WTC11 (cell line): Measurements from ENCODE around the gene RBBP6. TPM values are rescaled to one million over a fixed set of nuclear protein-coding genes. Genes with fewer than 3 reads are reported as not detected.

Experiments used
- ATAC-seq: fragments of 200-7000 bp; cut with Tn5 transposase; 2 replicates; pipeline ENCODE4 v1.10.0; 2021; ENCODE audit warnings: mild to moderate bottlenecking, moderate library complexity
- CTCF ChIA-PET: fragments of 300-600 bp; sonication (Branson Sonifier 250); formaldehyde crosslinking; loops from one replicate; lab custom pipeline; 2021; ENCODE audit warnings: antibody characterized with exemption; lab: Charles Lee
- POLR2A ChIA-PET: fragments of 350-600 bp; sonication (Branson Sonifier 250); formaldehyde crosslinking; loops from one replicate; lab custom pipeline; 2021; ENCODE audit warnings: antibody characterized with exemption; lab: Charles Lee
- DNase-seq: peaks from one replicate; pipeline ENCODE4 v3.0.0; 2021; ENCODE audit warnings: low spot score
- H3K27ac Mint-ChIP-seq: 2 replicates; pipeline ENCODE4 v1.8.0; 2021; ENCODE audit warnings: mixed read lengths
- H3K27me3 Mint-ChIP-seq: 2 replicates; pipeline ENCODE4 v1.8.0; 2021; ENCODE audit warnings: low read depth, mild to moderate bottlenecking, moderate library complexity, mixed read lengths
- H3K36me3 Mint-ChIP-seq: 2 replicates; pipeline ENCODE4 v1.8.0; 2021; ENCODE audit warnings: mixed read lengths
- H3K4me1 Mint-ChIP-seq: 2 replicates; pipeline ENCODE4 v1.8.0; 2022; ENCODE audit warnings: mixed read lengths
- H3K4me3 Mint-ChIP-seq: 2 replicates; pipeline ENCODE4 v1.8.0; 2021; ENCODE audit warnings: mild to moderate bottlenecking, moderate library complexity, mixed read lengths
- H3K9me3 Mint-ChIP-seq: 2 replicates; pipeline ENCODE4 v1.8.0; 2021; ENCODE audit warnings: mixed read lengths
- ATF1 ChIP-seq: sonication (generic); formaldehyde crosslinking; IDR thresholded peaks from 2 replicates; pipeline ENCODE4 v1.8.1; 2023; ENCODE audit warnings: mild to moderate bottlenecking, moderate library complexity, missing genetic modification reagents
- CBFB ChIP-seq: sonication (generic); formaldehyde crosslinking; IDR thresholded peaks from 2 replicates; pipeline ENCODE4 v1.8.1; 2022; ENCODE audit warnings: mild to moderate bottlenecking, low read depth, missing genetic modification reagents
- CREM ChIP-seq: sonication (generic); formaldehyde crosslinking; IDR thresholded peaks from 2 replicates; pipeline ENCODE4 v1.8.1; 2022; ENCODE audit warnings: mild to moderate bottlenecking, missing genetic modification reagents, moderate library complexity
- E2F5 ChIP-seq: sonication (generic); formaldehyde crosslinking; IDR thresholded peaks from 2 replicates; pipeline ENCODE4 v1.8.1; 2022; ENCODE audit warnings: mild to moderate bottlenecking, moderate library complexity, missing genetic modification reagents
- ESRRA ChIP-seq: sonication (generic); formaldehyde crosslinking; IDR thresholded peaks from 2 replicates; pipeline ENCODE4 v1.8.1; 2022; ENCODE audit warnings: mild to moderate bottlenecking, missing genetic modification reagents, borderline replicate concordance
- FOXJ3 ChIP-seq: sonication (generic); formaldehyde crosslinking; IDR thresholded peaks from 2 replicates; pipeline ENCODE4 v1.9.0; 2021; ENCODE audit warnings: missing genetic modification reagents, mild to moderate bottlenecking, borderline replicate concordance
- GRHL2 ChIP-seq: fragments of 250-450 bp; sonication (Bioruptor Pico); IDR thresholded peaks from 2 replicates; pipeline ENCODE4 v1.8.0; 2022; ENCODE audit warnings: mild to moderate bottlenecking, moderate library complexity; ENCODE audit not compliant: insufficient replicate concordance, severe bottlenecking
- HMGA2 ChIP-seq: fragments of 250-450 bp; sonication (Bioruptor Pico); IDR thresholded peaks from 2 replicates; pipeline ENCODE4 v1.4.0; 2021; ENCODE audit warnings: mild to moderate bottlenecking, moderate library complexity
- MYBL2 ChIP-seq: sonication (generic); formaldehyde crosslinking; IDR thresholded peaks from 2 replicates; pipeline ENCODE4 v1.8.1; 2023; ENCODE audit warnings: mild to moderate bottlenecking, moderate library complexity, missing genetic modification reagents
- NFATC4 ChIP-seq: fragments of 250-450 bp; sonication (Bioruptor Pico); IDR thresholded peaks from 2 replicates; pipeline ENCODE4 v1.9.0; 2021; ENCODE audit warnings: mild to moderate bottlenecking
- NFE2L1 ChIP-seq: sonication (generic); formaldehyde crosslinking; IDR thresholded peaks from 2 replicates; pipeline ENCODE4 v1.8.1; 2023; ENCODE audit warnings: missing genetic modification reagents
- NR1H2 ChIP-seq: sonication (generic); formaldehyde crosslinking; IDR thresholded peaks from 2 replicates; pipeline ENCODE4 v1.9.0; 2021; ENCODE audit warnings: mild to moderate bottlenecking, moderate library complexity, missing genetic modification reagents
- OVOL2 ChIP-seq: fragments of 250-450 bp; sonication (Bioruptor Pico); IDR thresholded peaks from 2 replicates; pipeline ENCODE4 v1.9.0; 2021; ENCODE audit warnings: mild to moderate bottlenecking, borderline replicate concordance
- TEAD1 ChIP-seq: sonication (generic); formaldehyde crosslinking; IDR thresholded peaks from 2 replicates; pipeline ENCODE4 v1.8.0; 2022; ENCODE audit warnings: mild to moderate bottlenecking, missing genetic modification reagents
- TEAD4 ChIP-seq: sonication (generic); formaldehyde crosslinking; IDR thresholded peaks from 2 replicates; pipeline ENCODE4 v1.8.0; 2022; ENCODE audit warnings: mild to moderate bottlenecking, missing genetic modification reagents
- ZNF232 ChIP-seq: sonication (generic); formaldehyde crosslinking; IDR thresholded peaks from 2 replicates; pipeline ENCODE4 v1.8.0; 2022; ENCODE audit warnings: mild to moderate bottlenecking, missing genetic modification reagents
- ZNF396 ChIP-seq: fragments of 250-450 bp; sonication (Bioruptor Pico); IDR thresholded peaks from 2 replicates; pipeline ENCODE4 v1.8.0; 2021; ENCODE audit warnings: mild to moderate bottlenecking, moderate library complexity, borderline replicate concordance
- ZNF416 ChIP-seq: fragments of 250-450 bp; sonication (Bioruptor Pico); IDR thresholded peaks from 2 replicates; pipeline ENCODE4 v1.9.0; 2021; ENCODE audit warnings: mild to moderate bottlenecking, inconsistent platforms
- ZNF423 ChIP-seq: fragments of 250-450 bp; sonication (Bioruptor Pico); IDR thresholded peaks from 2 replicates; pipeline ENCODE4 v2.1.2; 2022; ENCODE audit warnings: mild to moderate bottlenecking, moderate library complexity
- total RNA-seq: library from RNA; stranded (reverse); gene quantifications from 3 replicates; pipeline ENCODE4 v1.2.3, GENCODE V29; 2021
- TF ChIP-seq, protein P1 (sequence below): sonication (generic); formaldehyde crosslinking; IDR thresholded peaks from 2 replicates; pipeline ENCODE4 v1.8.0; 2023; ENCODE audit warnings: missing genetic modification reagents, mild to moderate bottlenecking, borderline replicate concordance
- TF ChIP-seq, protein P2 (sequence below): sonication (generic); formaldehyde crosslinking; IDR thresholded peaks from 2 replicates; pipeline ENCODE4 v1.8.0; 2023; ENCODE audit warnings: missing genetic modification reagents
- TF ChIP-seq, protein P3 (sequence below): sonication (generic); formaldehyde crosslinking; IDR thresholded peaks from 2 replicates; pipeline ENCODE4 v1.8.1; 2022; ENCODE audit warnings: mild to moderate bottlenecking, missing genetic modification reagents, moderate library complexity, borderline replicate concordance
- TF ChIP-seq, protein P4 (sequence below): fragments of 250-450 bp; sonication (Bioruptor Pico); IDR thresholded peaks from 2 replicates; pipeline ENCODE4 v1.9.0; 2021; ENCODE audit warnings: mild to moderate bottlenecking

Gene RBBP6
- total RNA-seq, 1 experiment from 2014 or later, result 62.4 TPM

DNA sequence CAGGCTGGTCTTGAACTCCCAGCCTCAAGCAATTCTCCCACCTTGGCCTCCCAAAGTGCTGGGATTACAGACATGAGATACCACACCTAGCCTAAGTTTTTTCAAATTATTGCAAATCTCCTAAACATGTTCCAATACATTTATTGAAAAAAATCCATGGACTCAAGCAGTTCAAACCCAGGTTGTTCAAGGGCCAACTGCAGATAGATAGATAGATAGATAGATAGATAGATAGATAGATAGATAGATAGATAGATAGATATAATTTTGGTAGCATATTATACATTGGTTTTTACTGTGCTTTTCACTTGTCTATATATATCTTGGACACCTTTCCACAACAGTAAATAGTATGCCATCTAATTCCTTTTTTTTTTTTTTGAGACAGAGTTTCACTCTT is 20.9 kb upstream of the RBBP6 start:
- CTCF ChIA-PET, result no interaction called here
- Mint-ChIP-seq H3K27ac (no peak overlapping the region), H3K27me3 (no peaks in the 10 kb centered on the region; the same call in 1 of the 2 replicates), H3K9me3 (no peaks in the 10 kb centered on the region), H3K4me3 (no peak overlapping the region), H3K36me3 (no peaks in the 10 kb centered on the region), H3K4me1 (no peaks in the 10 kb centered on the region)
- TF ChIP-seq TEAD1 (no peak), CREM (CRISPR knock-in tag) (no peak), TEAD4 (CRISPR knock-in tag) (no peak), NFATC4 (CRISPR knock-in tag) (no peak), OVOL2 (CRISPR knock-in tag) (no peak), ESRRA (CRISPR knock-in tag) (no peak), ZNF416 (CRISPR knock-in tag) (no peak), ZNF232 (CRISPR knock-in tag) (no peak), HMGA2 (CRISPR knock-in tag) (no peak)
- TF ChIP-seq, protein P1, sequence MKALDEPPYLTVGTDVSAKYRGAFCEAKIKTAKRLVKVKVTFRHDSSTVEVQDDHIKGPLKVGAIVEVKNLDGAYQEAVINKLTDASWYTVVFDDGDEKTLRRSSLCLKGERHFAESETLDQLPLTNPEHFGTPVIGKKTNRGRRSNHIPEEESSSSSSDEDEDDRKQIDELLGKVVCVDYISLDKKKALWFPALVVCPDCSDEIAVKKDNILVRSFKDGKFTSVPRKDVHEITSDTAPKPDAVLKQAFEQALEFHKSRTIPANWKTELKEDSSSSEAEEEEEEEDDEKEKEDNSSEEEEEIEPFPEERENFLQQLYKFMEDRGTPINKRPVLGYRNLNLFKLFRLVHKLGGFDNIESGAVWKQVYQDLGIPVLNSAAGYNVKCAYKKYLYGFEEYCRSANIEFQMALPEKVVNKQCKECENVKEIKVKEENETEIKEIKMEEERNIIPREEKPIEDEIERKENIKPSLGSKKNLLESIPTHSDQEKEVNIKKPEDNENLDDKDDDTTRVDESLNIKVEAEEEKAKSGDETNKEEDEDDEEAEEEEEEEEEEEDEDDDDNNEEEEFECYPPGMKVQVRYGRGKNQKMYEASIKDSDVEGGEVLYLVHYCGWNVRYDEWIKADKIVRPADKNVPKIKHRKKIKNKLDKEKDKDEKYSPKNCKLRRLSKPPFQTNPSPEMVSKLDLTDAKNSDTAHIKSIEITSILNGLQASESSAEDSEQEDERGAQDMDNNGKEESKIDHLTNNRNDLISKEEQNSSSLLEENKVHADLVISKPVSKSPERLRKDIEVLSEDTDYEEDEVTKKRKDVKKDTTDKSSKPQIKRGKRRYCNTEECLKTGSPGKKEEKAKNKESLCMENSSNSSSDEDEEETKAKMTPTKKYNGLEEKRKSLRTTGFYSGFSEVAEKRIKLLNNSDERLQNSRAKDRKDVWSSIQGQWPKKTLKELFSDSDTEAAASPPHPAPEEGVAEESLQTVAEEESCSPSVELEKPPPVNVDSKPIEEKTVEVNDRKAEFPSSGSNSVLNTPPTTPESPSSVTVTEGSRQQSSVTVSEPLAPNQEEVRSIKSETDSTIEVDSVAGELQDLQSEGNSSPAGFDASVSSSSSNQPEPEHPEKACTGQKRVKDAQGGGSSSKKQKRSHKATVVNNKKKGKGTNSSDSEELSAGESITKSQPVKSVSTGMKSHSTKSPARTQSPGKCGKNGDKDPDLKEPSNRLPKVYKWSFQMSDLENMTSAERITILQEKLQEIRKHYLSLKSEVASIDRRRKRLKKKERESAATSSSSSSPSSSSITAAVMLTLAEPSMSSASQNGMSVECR (CRISPR knock-in tag), result no peak
- POLR2A ChIA-PET, result no interaction called here
- DNase-seq (no peak), ATAC-seq (no peak)

- H3K4me1 Mint-ChIP-seq, result no peaks in the 10 kb centered on the region
Measured at GRCh38 chr16:24520983-24521382, 18.4 kb upstream of the RBBP6 start.

More at GRCh38 chr16:24520983-24521382, 18.4 kb upstream of the RBBP6 start:
- no peak overlapping the region for H3K27ac Mint-ChIP-seq
- no peaks in the 10 kb centered on the region for H3K9me3 Mint-ChIP-seq
- DNase-seq (no peak), ATAC-seq (no peak)
- TF ChIP-seq, protein P2, sequence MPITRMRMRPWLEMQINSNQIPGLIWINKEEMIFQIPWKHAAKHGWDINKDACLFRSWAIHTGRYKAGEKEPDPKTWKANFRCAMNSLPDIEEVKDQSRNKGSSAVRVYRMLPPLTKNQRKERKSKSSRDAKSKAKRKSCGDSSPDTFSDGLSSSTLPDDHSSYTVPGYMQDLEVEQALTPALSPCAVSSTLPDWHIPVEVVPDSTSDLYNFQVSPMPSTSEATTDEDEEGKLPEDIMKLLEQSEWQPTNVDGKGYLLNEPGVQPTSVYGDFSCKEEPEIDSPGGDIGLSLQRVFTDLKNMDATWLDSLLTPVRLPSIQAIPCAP, result no peak
- no peak for TF ChIP-seq E2F5 (CRISPR knock-in tag)
- no peak for TF ChIP-seq ZNF423 (CRISPR knock-in tag)
- no peak for TF ChIP-seq NFE2L1 (CRISPR knock-in tag)
- TF ChIP-seq, protein P3, sequence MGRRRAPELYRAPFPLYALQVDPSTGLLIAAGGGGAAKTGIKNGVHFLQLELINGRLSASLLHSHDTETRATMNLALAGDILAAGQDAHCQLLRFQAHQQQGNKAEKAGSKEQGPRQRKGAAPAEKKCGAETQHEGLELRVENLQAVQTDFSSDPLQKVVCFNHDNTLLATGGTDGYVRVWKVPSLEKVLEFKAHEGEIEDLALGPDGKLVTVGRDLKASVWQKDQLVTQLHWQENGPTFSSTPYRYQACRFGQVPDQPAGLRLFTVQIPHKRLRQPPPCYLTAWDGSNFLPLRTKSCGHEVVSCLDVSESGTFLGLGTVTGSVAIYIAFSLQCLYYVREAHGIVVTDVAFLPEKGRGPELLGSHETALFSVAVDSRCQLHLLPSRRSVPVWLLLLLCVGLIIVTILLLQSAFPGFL (CRISPR knock-in tag), result no peak
- TF ChIP-seq GRHL2 (CRISPR knock-in tag), result no peak
- no peak for TF ChIP-seq ZNF396 (CRISPR knock-in tag)
- TF ChIP-seq NR1H2 (CRISPR knock-in tag), result no peak
- TF ChIP-seq, protein P4, sequence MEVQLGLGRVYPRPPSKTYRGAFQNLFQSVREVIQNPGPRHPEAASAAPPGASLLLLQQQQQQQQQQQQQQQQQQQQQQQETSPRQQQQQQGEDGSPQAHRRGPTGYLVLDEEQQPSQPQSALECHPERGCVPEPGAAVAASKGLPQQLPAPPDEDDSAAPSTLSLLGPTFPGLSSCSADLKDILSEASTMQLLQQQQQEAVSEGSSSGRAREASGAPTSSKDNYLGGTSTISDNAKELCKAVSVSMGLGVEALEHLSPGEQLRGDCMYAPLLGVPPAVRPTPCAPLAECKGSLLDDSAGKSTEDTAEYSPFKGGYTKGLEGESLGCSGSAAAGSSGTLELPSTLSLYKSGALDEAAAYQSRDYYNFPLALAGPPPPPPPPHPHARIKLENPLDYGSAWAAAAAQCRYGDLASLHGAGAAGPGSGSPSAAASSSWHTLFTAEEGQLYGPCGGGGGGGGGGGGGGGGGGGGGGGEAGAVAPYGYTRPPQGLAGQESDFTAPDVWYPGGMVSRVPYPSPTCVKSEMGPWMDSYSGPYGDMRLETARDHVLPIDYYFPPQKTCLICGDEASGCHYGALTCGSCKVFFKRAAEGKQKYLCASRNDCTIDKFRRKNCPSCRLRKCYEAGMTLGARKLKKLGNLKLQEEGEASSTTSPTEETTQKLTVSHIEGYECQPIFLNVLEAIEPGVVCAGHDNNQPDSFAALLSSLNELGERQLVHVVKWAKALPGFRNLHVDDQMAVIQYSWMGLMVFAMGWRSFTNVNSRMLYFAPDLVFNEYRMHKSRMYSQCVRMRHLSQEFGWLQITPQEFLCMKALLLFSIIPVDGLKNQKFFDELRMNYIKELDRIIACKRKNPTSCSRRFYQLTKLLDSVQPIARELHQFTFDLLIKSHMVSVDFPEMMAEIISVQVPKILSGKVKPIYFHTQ (CRISPR knock-in tag), result no peak
- no peak for TF ChIP-seq ZNF232 (CRISPR knock-in tag)
- TF ChIP-seq FOXJ3 (CRISPR knock-in tag), result no peak
- TF ChIP-seq CBFB (CRISPR knock-in tag), result no peak
- TF ChIP-seq MYBL2 (CRISPR knock-in tag), result no peak
- no peak for TF ChIP-seq ATF1
- H3K4me3 Mint-ChIP-seq, result no peak overlapping the region
- no peaks in the 10 kb centered on the region for H3K36me3 Mint-ChIP-seq
- ChIA-PET CTCF (interaction anchor here (0.6 to 2.6 kb wide), 4 partner anchors 16 to 475 kb away, joined by 3 to 8 read pairs (median 4); no protein-coding TSS in a partner anchor), POLR2A (no interaction called here)
- H3K27me3 Mint-ChIP-seq, result no peaks in the 10 kb centered on the region; the same call in 1 of the 2 replicates
